Natural killer cell (primary cell): ENCODE measurements around the gene B3GNT3. TPM values are rescaled to one million over a fixed set of nuclear protein-coding genes. Genes with fewer than 3 reads are reported as not detected.
"Not testable (repeated sequence)": the region's sequence is repeated elsewhere in the genome, so short reads cannot be mapped to it uniquely, and the experiment has no call there.

Experiments
- ATAC-seq, 3 donors: fragments of 150-1000 bp in 2 of 3; fragments of 200-7000 bp in 1 of 3; cut with Tn5 transposase; 1 replicate in 1 of 3; 2 replicates in 2 of 3; pipeline ENCODE4 v1.10.0; 2021; ENCODE audit warnings: mild to moderate bottlenecking in 2 of 3, moderate library complexity in 2 of 3
- DNase-seq, 2 donors: peaks; one replicate each; pipeline versions ENCODE4 v3.0.0 to v3.0.0-alpha.2; 2013 to 2021; ENCODE audit warnings: mixed read lengths in 1 of 2
- H3K27ac ChIP-seq: one replicate; pipeline ENCODE4 v1.5.1; 2013; ENCODE audit warnings: mild to moderate bottlenecking, low read length
- H3K27me3 ChIP-seq: one replicate; pipeline ENCODE4 v1.6.1; 2013; ENCODE audit warnings: low read length; ENCODE audit not compliant: control insufficient read depth, insufficient read depth
- H3K36me3 ChIP-seq: one replicate; pipeline ENCODE4 v1.6.1; 2013; ENCODE audit warnings: low read length; ENCODE audit not compliant: control insufficient read depth, insufficient read depth
- H3K4me1 ChIP-seq: one replicate; pipeline ENCODE4 v1.6.1; 2013; ENCODE audit warnings: low read length; ENCODE audit not compliant: control insufficient read depth, insufficient read depth
- H3K4me3 ChIP-seq: one replicate; pipeline ENCODE4 v1.5.1; 2013; ENCODE audit warnings: low read length
- H3K9me3 ChIP-seq: one replicate; pipeline ENCODE4 v1.6.1; 2013; ENCODE audit warnings: low read length; ENCODE audit not compliant: control insufficient read depth, insufficient read depth
- H3K27ac Mint-ChIP-seq, 2 donors: one replicate each; pipeline ENCODE4 v1.8.0; 2022; ENCODE audit warnings: mild to moderate bottlenecking in 2 of 2, mixed read lengths in 2 of 2, moderate library complexity in 1 of 2
- H3K27me3 Mint-ChIP-seq, 2 donors: one replicate each; pipeline ENCODE4 v1.8.0; 2022; ENCODE audit warnings: low read depth in 2 of 2, mixed read lengths in 2 of 2
- H3K36me3 Mint-ChIP-seq: one replicate; pipeline ENCODE4 v1.8.0; 2022; ENCODE audit warnings: mixed read lengths
- H3K4me1 Mint-ChIP-seq, 2 donors: one replicate each; pipeline ENCODE4 v1.8.0; 2022; ENCODE audit warnings: mixed read lengths in 2 of 2
- H3K4me3 Mint-ChIP-seq: one replicate; pipeline ENCODE4 v1.8.0; 2022; ENCODE audit warnings: mild to moderate bottlenecking, moderate library complexity, mixed read lengths
- H3K9me3 Mint-ChIP-seq, 2 donors: one replicate each; pipeline ENCODE4 v1.8.0; 2022; ENCODE audit warnings: mixed read lengths in 2 of 2
- WGBS: methylation state at CpG from one replicate; pipeline ENCODE4 v1.1.7; 2013; ENCODE audit warnings: missing lambda C conversion rate; ENCODE audit not compliant: insufficient coverage; 5-methylcytosine and 5-hydroxymethylcytosine counted together
- intact Hi-C: fragments of 100-400 bp; cut with micrococcal nuclease; formaldehyde crosslinking; loops from one replicate; pipeline ENCODE4 v1.14.2; 2022
- total RNA-seq, 4 donors: library from RNA; stranded (reverse); fragments of 120-200 nt in 1 of 4; gene quantifications; one replicate each; pipeline versions ENCODE4 v1.2.3 to v1.2.4, GENCODE V29; 2013 to 2022
- TF ChIP-seq, protein P1 (sequence below): fragments of 200-600 bp; IDR thresholded peaks from one replicate; pipeline ENCODE4 v1.8.0; 2022; ENCODE audit warnings: antibody characterized with exemption

The B3GNT3 gene
- total RNA-seq, 3 donors from 2014 or later (not counting 1 experiment from before 2014, with no cell fraction given): not detected

DNA sequence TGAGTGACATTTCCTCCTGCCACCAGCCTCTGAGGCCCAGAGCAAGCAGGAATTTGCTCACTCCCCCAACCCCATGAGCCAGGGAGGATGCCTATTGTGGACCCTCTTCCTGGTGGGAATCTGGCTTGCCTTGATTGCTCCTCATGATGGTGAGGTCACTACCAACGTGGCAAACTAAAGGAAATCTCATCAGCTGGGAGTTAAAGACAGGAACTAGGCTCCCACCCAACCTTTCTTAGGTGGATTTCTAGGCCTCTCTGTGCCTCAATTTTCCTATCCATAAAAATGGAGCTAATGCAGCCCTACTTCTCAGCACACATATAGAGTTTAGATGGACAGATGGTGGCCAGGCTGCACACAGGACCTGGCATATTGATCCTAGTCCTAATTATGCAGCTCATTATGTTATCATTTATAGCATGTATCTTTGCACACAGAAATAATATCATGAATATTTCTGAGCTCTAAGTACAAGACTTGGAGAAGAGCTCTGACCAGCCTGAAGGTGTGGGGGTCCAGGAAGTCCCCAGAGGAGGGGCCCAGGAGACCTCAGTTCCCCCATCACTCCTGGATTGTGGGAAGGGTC lies 2.0 kb downstream of the B3GNT3 start:
- 75% methylated on average over 1 of the region's 1 CpG for WGBS
- Mint-ChIP-seq H3K36me3 (no peaks in the 10 kb centered on the region), H3K4me3 (no peak overlapping the region), H3K27me3 (peaks cover 13 to 23% of the 10 kb centered on the region in 2 donors), H3K27ac (no peak overlapping the region), H3K9me3 (no peaks in the 10 kb centered on the region), H3K4me1 (peaks cover 0 to 5% of the 10 kb centered on the region in 2 donors)
- DNase-seq (no peak), ATAC-seq (no peak)
- H3K4me3 ChIP-seq: no peak overlapping the region
- no peak overlapping the region for H3K27ac ChIP-seq
- TF ChIP-seq, protein P1, sequence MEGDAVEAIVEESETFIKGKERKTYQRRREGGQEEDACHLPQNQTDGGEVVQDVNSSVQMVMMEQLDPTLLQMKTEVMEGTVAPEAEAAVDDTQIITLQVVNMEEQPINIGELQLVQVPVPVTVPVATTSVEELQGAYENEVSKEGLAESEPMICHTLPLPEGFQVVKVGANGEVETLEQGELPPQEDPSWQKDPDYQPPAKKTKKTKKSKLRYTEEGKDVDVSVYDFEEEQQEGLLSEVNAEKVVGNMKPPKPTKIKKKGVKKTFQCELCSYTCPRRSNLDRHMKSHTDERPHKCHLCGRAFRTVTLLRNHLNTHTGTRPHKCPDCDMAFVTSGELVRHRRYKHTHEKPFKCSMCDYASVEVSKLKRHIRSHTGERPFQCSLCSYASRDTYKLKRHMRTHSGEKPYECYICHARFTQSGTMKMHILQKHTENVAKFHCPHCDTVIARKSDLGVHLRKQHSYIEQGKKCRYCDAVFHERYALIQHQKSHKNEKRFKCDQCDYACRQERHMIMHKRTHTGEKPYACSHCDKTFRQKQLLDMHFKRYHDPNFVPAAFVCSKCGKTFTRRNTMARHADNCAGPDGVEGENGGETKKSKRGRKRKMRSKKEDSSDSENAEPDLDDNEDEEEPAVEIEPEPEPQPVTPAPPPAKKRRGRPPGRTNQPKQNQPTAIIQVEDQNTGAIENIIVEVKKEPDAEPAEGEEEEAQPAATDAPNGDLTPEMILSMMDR: no peak
- peaks cover 20% of the 10 kb centered on the region for H3K4me1 ChIP-seq
- H3K36me3 ChIP-seq: no peaks in the 10 kb centered on the region
- peaks cover 22% of the 10 kb centered on the region for H3K27me3 ChIP-seq
- intact Hi-C loops: no loop called here
- H3K9me3 ChIP-seq: no peaks in the 10 kb centered on the region

DNA sequence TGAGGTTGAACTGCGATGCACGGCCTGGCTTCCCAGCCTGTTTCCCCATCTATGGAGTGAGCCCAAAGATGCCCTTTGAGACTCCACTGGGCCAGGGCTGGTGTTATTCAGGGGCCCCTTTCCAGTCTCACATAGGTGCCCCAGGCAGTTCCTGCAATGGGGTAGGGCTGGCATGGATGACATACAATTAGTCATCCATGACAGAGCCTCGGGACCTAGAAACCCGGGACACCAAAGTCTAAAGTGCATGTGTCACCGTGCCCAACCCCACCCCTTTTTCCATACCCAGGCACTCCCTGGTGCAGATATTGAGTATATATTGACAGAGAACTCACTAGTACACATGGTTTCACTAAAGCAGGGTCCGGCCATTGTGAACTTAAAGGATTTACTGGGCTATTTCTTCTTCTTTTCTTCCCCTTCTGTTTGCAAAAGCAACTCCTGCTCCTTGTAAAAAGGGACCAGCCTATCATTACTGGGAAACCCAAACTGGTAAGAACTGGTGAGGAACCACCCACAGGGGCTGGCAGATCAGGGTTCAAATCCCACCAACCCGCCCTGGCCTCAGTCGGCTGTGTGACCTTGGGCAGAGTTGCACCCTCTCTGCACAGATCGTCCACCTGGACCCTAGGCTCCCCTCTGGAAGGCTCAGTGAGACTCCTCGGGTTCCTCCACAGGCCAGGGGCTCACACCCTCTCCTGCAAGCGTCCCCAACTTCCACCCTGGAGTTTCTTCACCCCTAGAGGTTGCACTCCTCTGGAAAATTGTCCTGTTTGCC lies 2.7 kb downstream of the B3GNT3 start:
- no peaks in the 10 kb centered on the region for H3K9me3 Mint-ChIP-seq
- no peak overlapping the region for H3K4me3 Mint-ChIP-seq

DNA sequence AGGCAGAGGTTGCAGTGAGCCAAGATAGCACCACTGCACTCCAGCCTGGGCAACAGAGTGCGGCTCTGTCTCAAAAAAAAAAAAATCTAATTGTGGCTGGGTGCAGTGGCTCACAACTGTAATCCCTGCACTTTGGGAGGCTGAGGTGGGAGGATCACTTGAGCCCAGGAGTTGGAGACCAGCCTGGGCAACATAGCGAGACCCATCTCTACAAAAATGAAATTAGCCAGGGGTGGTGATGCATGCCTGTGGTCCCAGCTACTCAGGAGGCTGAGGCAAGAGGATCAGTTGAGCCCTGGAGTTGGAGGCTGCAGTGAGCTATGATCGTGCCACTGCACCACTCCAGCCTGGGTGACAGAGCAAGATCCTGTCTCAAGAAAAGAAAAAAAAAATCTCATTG lies 3.7 kb downstream of the B3GNT3 start:
- not testable (repeated sequence) for DNase-seq, H3K9me3 ChIP-seq

More for the DNA sequence above, 2.7 kb downstream of the B3GNT3 start:
- H3K36me3 ChIP-seq: no peaks in the 10 kb centered on the region
- 82% methylated on average over 10 of the region's 11 CpGs for WGBS
- DNase-seq (no peak), ATAC-seq (peak in 1 of 3 donors; percentile 24)
- H3K4me1 ChIP-seq: peaks cover 26% of the 10 kb centered on the region
- intact Hi-C loops: no loop called here
- peaks cover 22% of the 10 kb centered on the region for H3K27me3 ChIP-seq
- H3K4me1 Mint-ChIP-seq: peaks cover 4 to 10% of the 10 kb centered on the region in 2 donors
- no peaks in the 10 kb centered on the region for H3K36me3 Mint-ChIP-seq
- H3K27me3 Mint-ChIP-seq: peaks cover 13 to 26% of the 10 kb centered on the region in 2 donors
- TF ChIP-seq, protein P1: no peak
- H3K27ac Mint-ChIP-seq: no peak overlapping the region
- no peak overlapping the region for H3K27ac ChIP-seq
- H3K4me3 ChIP-seq: no peak overlapping the region
- no peaks in the 10 kb centered on the region for H3K9me3 ChIP-seq

DNA sequence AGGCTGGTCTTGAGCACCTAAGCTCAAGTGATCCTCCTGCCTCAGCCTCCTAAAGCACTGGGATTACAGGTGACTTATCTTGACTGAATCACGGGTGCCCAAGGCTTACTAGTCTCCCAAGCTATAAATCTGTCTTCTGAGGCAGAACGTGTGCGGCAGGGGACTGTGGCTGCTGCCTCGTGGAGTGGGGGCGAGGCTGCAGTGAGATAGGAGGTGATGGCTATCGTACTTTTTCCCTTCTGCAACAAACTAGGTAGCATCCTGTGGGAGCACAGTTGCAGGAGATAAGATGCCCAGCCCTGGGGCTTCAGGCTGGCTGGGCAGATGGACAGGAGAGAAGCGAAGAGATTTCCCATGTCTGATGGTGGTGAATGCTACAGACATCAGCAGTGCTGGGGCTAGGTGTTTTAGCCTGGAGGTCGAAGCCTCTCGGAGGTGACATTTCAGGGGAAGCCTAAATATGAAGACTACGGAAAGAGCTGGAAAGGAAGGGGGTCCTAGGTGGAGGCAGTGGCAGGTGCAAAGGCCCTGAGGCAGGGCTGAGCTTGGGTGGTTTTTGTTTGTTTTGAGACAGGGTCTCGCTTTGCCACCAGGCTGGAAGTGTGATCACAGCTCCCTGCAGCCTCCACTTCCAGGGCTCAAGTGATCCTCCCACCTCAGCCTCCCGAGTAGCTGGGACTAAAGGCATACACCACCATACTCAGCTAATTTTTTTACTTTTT lies 7.4 kb downstream of the B3GNT3 start:
- Mint-ChIP-seq H3K9me3 (no peaks in the 10 kb centered on the region), H3K27ac (no peak overlapping the region), H3K4me1 (peaks cover 12% of the 10 kb centered on the region in 2 donors), H3K4me3 (no peak overlapping the region), H3K36me3 (no peaks in the 10 kb centered on the region), H3K27me3 (peaks cover 0 to 3% of the 10 kb centered on the region in 2 donors)
- TF ChIP-seq, protein P1: no peak
- Histone ChIP-seq H3K9me3 (no peaks in the 10 kb centered on the region), H3K36me3 (no peaks in the 10 kb centered on the region), H3K4me3 (no peak overlapping the region), H3K27me3 (no peaks in the 10 kb centered on the region), H3K4me1 (peaks cover 20% of the 10 kb centered on the region), H3K27ac (no peak overlapping the region)
- ATAC-seq: no peak
- WGBS: 71% methylated on average over 12 of the region's 12 CpGs
- intact Hi-C loops: no loop called here
- no peak for DNase-seq

More for the DNA sequence above, 3.7 kb downstream of the B3GNT3 start:
- ATAC-seq, H3K36me3 ChIP-seq, H3K27ac ChIP-seq, H3K36me3 Mint-ChIP-seq, intact Hi-C loops, H3K4me3 Mint-ChIP-seq, H3K27ac Mint-ChIP-seq, H3K9me3 Mint-ChIP-seq, H3K4me3 ChIP-seq: not testable (repeated sequence)
- H3K27me3 ChIP-seq: peaks cover 21% of the 10 kb centered on the region
- peaks cover 36% of the 10 kb centered on the region for H3K4me1 ChIP-seq
- WGBS: 91% methylated on average over 3 of the region's 3 CpGs
- peaks cover 12 to 17% of the 10 kb centered on the region in 2 donors for H3K4me1 Mint-ChIP-seq
- peaks cover 11 to 24% of the 10 kb centered on the region in 2 donors for H3K27me3 Mint-ChIP-seq
